Brain microvascular endothelial cell (primary cell): Measurements from ENCODE around the gene PDGFD.

Experiments used
- DNase-seq: peaks from one replicate; pipeline ENCODE4 v3.0.0-alpha.2; 2020
- H3K27ac ChIP-seq: fragments of 250-450 bp; sonication (Bioruptor Pico); 2 replicates; pipeline ENCODE4 v1.5.1; 2020; ENCODE audit warnings: mild to moderate bottlenecking, moderate library complexity
- H3K27me3 ChIP-seq: fragments of 250-450 bp; sonication (Bioruptor Pico); replicated peaks from 2 replicates; pipeline ENCODE4 v1.5.1; 2020; ENCODE audit warnings: mild to moderate bottlenecking
- H3K36me3 ChIP-seq: fragments of 250-450 bp; sonication (Bioruptor Pico); replicated peaks from 2 replicates; pipeline ENCODE4 v1.5.1; 2020; ENCODE audit warnings: mild to moderate bottlenecking
- H3K4me3 ChIP-seq: 2 replicates; pipeline ENCODE4 v1.5.1; 2011; ENCODE audit warnings: low read depth, mild to moderate bottlenecking, control low read depth, low read length, moderate library complexity
- in situ Hi-C: cut with HindIII; loops from 2 replicates; pipeline ENCODE4 v1.10.0; 2017; ENCODE audit warnings: low sequenced_read_pairs, low pct_ligation_motif_present
- TF ChIP-seq, protein P1 (sequence below): IDR thresholded peaks from 2 replicates; pipeline ENCODE4 v1.5.1; 2011; ENCODE audit warnings: low read depth, mild to moderate bottlenecking, moderate library complexity, low read length, control low read depth, inconsistent platforms; ENCODE audit errors: missing control alignments

Gene PDGFD

DNA sequence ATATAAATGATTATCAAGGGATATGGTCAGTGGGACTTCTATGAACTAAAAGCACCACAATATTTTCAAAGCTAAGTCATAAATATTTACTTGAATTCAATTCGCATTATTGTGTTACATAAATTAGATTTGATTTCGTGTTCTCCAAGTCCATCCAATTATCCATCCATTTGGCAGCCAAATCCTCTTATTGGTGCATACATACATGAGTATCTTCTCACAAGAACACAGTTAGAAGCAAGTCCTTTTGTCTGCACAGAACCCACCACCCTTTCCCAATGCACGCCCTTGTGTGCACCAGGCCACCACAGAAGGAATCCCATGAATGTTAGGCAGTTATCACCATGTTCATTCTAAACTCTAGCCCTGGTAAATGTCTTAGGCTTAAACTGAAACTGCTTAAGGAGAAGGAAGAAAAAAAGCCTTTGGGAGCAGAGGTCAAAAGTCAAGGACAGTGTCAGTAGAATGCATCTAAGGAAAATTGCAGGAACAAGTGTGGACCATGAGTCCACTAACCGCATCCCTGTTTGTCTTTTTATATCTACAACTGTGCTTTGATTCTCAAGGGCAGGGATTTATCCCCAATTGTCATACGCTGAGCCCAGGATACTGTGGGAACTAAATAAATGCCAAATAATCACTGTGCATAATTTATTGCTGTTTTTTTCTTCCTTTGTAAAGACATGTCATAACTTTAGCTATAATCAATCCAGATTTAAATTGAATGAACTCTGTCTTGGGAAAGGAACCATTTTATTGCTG lies 235.7 kb downstream of the PDGFD start:
- no peaks in the 10 kb centered on the region for H3K36me3 ChIP-seq
- DNase-seq, result no peak
- TF ChIP-seq, protein P1, sequence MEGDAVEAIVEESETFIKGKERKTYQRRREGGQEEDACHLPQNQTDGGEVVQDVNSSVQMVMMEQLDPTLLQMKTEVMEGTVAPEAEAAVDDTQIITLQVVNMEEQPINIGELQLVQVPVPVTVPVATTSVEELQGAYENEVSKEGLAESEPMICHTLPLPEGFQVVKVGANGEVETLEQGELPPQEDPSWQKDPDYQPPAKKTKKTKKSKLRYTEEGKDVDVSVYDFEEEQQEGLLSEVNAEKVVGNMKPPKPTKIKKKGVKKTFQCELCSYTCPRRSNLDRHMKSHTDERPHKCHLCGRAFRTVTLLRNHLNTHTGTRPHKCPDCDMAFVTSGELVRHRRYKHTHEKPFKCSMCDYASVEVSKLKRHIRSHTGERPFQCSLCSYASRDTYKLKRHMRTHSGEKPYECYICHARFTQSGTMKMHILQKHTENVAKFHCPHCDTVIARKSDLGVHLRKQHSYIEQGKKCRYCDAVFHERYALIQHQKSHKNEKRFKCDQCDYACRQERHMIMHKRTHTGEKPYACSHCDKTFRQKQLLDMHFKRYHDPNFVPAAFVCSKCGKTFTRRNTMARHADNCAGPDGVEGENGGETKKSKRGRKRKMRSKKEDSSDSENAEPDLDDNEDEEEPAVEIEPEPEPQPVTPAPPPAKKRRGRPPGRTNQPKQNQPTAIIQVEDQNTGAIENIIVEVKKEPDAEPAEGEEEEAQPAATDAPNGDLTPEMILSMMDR, result no peak
- no peak overlapping the region for H3K4me3 ChIP-seq
- in situ Hi-C loops, result no loop called here
- no peaks in the 10 kb centered on the region for H3K27me3 ChIP-seq
- no peak overlapping the region for H3K27ac ChIP-seq

DNA sequence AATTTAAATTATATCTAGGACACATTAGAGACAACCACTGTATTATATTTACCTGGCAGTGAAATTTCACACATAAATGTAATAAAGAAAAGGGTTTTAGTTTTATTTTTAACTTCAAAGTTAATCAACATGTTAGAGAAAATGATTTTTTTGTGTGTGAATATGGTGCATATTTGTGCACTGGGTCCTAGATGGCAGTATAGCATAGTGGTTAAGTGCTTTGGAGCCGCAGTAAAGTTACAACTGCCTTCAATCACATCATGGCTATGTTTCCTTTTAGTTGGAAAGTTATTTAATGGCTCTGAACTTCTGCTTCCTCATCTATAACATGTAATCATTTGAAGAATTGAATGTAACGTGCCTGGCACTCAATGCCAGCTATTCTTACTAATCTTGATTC lies 236.4 kb downstream of the PDGFD start:
- in situ Hi-C loops, result no loop called here
- Histone ChIP-seq H3K27me3 (no peaks in the 10 kb centered on the region), H3K36me3 (no peaks in the 10 kb centered on the region), H3K27ac (no peak overlapping the region), H3K4me3 (no peak overlapping the region)
- TF ChIP-seq, protein P1, result peak; percentile 45
- DNase-seq, result no peak

DNA sequence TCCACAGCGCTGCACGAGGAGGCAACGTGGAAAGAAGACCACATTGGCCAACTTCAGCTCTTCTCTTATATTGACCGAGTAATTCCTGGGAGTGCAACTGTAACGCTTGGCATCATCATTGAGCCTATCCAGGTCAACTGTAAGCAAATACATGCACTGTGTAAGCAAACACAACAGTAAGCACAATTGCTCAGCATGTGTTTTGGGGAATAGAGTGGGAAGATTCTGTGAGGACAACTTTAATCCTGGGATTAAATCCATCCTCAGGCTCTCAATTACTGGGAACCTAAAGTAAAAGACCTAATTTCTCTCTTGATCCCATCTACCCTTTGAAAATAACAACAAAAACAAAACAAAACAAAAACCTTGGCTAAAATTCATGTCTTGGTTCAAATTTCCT lies 237.0 kb downstream of the PDGFD start:
- Histone ChIP-seq H3K36me3 (no peaks in the 10 kb centered on the region), H3K4me3 (no peak overlapping the region), H3K27me3 (no peaks in the 10 kb centered on the region), H3K27ac (no peak overlapping the region)
- no peak for DNase-seq
- TF ChIP-seq, protein P1, result no peak
- in situ Hi-C loops, result no loop called here

DNA sequence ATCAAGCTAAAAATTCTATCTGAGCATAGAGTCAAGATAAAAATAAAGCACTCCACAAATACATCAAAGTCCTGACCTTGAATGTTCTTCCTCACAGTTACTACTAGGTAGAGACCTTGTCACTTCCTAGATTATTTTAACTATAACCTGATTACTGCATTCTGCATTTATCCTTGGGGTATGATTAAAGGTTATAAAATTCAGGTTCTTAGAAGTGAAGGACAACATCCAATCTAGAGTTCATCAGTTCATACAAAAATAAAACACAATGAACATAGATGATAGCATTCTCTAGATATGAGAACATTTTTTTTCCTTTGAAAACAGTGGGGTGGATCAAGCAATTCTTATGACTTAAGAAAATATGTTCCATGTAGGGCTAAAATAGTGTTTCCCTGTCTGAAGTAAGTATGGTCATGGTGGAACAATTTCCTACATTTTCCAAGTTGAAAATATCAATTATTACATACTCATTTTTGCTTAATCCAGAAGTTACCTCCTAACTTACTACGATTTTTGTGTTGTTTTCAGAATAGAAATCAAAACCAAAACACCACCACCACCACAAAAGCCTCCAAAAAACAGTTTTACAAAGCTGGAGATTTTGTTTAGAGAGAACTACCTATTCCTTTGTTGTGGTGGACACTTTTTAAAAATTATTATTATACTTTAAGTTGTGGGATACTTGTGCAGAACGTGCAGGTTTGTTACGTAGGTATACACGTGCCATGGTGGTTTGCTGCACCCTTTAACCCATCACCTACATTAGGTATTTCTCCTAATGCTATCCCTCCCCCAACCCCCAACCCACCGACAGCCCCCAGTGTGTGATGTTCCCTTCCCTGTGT lies 239.6 kb downstream of the PDGFD start:
- DNase-seq, result no peak
- H3K36me3 ChIP-seq, result no peaks in the 10 kb centered on the region
- no peak overlapping the region for H3K4me3 ChIP-seq
- H3K27ac ChIP-seq, result peak overlapping the region; percentile 56
- no peaks in the 10 kb centered on the region for H3K27me3 ChIP-seq
- TF ChIP-seq, protein P1, result no peak
- in situ Hi-C loops, result no loop called here

DNA sequence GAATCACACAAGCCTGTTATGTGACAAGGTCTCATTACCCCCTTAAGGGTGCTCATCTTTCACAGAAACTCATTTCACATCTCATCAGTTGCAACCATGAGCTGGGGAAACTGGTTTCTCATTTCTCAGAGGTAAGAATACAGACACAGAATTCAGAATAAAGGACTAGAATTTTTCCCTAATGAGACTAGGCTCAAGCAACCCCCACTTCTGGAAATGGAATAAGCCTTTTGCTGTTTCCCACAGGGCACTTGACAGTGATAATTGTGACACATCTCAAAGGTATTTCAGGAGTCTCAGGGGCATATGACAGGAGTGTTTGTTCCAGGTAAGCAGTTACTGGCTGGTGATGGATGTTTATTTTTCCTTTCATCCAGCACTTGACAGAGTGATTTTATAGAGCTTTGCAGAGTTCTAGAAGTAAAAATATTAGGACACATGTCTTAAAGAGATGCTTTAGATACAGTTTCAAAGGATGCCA lies 240.5 kb downstream of the PDGFD start:
- Histone ChIP-seq H3K4me3 (no peak overlapping the region), H3K27me3 (no peaks in the 10 kb centered on the region), H3K27ac (peak overlapping the region; percentile 56), H3K36me3 (no peaks in the 10 kb centered on the region)
- TF ChIP-seq, protein P1, result no peak
- no peak for DNase-seq
- in situ Hi-C loops, result no loop called here
